ENCODE measurements around the gene SERGEF. TPM values are rescaled to one million over a fixed set of nuclear protein-coding genes. Genes with fewer than 3 reads are reported as not detected.

The SERGEF gene
- total RNA-seq, 1 donor from 2014 or later, result 24.0 TPM

DNA sequence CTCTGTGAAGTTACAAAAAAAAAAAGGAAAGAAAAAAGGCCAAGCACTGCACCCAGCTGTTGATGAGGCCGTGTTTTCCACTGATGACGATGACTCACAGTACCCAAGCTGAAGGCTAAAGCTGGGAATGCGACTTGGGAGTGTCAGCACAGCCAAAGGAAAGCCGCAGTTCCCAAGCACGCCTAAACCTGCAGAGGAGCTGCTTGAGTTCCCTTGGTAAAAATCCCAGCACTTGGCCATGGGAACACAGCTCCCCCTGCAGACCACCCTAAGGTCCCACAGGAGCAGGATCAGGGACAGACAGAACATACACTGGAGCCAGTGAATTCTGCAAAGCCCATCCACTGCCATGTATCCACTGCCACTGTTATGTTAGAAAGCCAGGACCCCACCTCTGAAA, 39.9 kb downstream of the SERGEF start:
- DNase-seq (ENCODE audit: extremely low spot score, unreplicated experiment), result no peak
- Mint-ChIP-seq H3K27ac (ENCODE audit: unreplicated experiment) (no peak overlapping the region), H3K9me3 (ENCODE audit: unreplicated experiment) (peaks cover 4% of the 10 kb centered on the region), H3K27me3 (ENCODE audit: unreplicated experiment) (no peaks in the 10 kb centered on the region), H3K36me3 (ENCODE audit: unreplicated experiment) (peaks cover 14% of the 10 kb centered on the region), H3K4me1 (ENCODE audit: unreplicated experiment) (no peaks in the 10 kb centered on the region), H3K4me3 (ENCODE audit: unreplicated experiment) (no peak overlapping the region)
- TF ChIP-seq, protein P1, sequence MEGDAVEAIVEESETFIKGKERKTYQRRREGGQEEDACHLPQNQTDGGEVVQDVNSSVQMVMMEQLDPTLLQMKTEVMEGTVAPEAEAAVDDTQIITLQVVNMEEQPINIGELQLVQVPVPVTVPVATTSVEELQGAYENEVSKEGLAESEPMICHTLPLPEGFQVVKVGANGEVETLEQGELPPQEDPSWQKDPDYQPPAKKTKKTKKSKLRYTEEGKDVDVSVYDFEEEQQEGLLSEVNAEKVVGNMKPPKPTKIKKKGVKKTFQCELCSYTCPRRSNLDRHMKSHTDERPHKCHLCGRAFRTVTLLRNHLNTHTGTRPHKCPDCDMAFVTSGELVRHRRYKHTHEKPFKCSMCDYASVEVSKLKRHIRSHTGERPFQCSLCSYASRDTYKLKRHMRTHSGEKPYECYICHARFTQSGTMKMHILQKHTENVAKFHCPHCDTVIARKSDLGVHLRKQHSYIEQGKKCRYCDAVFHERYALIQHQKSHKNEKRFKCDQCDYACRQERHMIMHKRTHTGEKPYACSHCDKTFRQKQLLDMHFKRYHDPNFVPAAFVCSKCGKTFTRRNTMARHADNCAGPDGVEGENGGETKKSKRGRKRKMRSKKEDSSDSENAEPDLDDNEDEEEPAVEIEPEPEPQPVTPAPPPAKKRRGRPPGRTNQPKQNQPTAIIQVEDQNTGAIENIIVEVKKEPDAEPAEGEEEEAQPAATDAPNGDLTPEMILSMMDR (IDR thresholded peaks at IDR 0.05), result peak; percentile 73

- Mint-ChIP-seq H3K9me3 (ENCODE audit: unreplicated experiment) (peaks cover 4% of the 10 kb centered on the region), H3K27me3 (ENCODE audit: unreplicated experiment) (no peaks in the 10 kb centered on the region), H3K36me3 (ENCODE audit: unreplicated experiment) (peaks cover 20% of the 10 kb centered on the region), H3K27ac (ENCODE audit: unreplicated experiment) (no peak overlapping the region), H3K4me1 (ENCODE audit: unreplicated experiment) (no peaks in the 10 kb centered on the region), H3K4me3 (ENCODE audit: unreplicated experiment) (no peak overlapping the region)
- TF ChIP-seq, protein P1 (IDR thresholded peaks at IDR 0.05), result no peak
- no peak for DNase-seq (ENCODE audit: extremely low spot score, unreplicated experiment)
Measured at GRCh38 chr11:17968206-17968605, 44.6 kb downstream of the SERGEF start.

DNA sequence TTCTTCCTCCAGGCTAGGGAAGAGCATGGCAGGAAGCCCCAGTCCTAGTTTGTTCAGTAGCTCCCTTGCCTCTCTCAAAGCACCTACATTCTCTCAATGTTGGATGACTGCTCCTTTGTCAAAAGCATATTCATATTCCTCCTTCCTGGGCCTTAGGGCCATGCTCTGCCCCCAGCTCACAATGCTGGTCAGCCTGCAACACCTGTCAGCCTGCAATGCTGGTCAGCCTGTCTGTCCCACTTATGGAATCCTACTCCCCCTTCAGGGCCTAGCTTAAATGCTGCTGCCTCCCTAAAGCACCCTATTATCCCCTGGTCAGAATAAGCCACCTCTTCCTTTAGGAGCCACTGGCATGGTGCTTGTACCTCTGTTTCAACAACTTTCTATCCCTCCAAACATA, 45.2 kb downstream of the SERGEF start:
- H3K4me3 Mint-ChIP-seq (ENCODE audit: unreplicated experiment), result no peak overlapping the region
- TF ChIP-seq, protein P1 (IDR thresholded peaks at IDR 0.05), result no peak
- H3K36me3 Mint-ChIP-seq (ENCODE audit: unreplicated experiment), result peaks cover 20% of the 10 kb centered on the region
- no peaks in the 10 kb centered on the region for H3K4me1 Mint-ChIP-seq (ENCODE audit: unreplicated experiment)
- no peak overlapping the region for H3K27ac Mint-ChIP-seq (ENCODE audit: unreplicated experiment)
- DNase-seq (ENCODE audit: extremely low spot score, unreplicated experiment), result no peak
- peaks cover 4% of the 10 kb centered on the region for H3K9me3 Mint-ChIP-seq (ENCODE audit: unreplicated experiment)
- no peaks in the 10 kb centered on the region for H3K27me3 Mint-ChIP-seq (ENCODE audit: unreplicated experiment)

DNA sequence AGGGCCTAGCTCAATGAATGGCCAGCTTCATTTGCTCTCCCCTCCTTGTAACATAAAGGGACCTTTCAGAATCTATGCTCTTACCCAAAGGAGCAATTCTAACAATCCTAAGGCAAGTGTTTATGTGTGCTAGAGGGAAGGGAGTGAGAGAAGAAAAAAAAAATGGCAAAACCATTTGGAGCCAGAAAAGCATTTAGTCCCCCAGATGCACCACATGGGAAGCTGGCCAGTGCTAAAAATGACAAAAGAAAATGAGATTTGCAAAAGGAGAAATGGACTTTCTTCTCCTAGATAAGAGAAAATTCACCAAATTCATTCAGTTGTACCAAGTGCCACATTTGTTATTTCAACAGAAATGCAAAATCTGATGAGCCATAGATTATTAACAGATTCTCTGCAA, 52.8 kb downstream of the SERGEF start:
- Mint-ChIP-seq H3K27ac (ENCODE audit: unreplicated experiment) (no peak overlapping the region), H3K36me3 (ENCODE audit: unreplicated experiment) (peaks cover 25% of the 10 kb centered on the region), H3K4me1 (ENCODE audit: unreplicated experiment) (no peaks in the 10 kb centered on the region)

DNA sequence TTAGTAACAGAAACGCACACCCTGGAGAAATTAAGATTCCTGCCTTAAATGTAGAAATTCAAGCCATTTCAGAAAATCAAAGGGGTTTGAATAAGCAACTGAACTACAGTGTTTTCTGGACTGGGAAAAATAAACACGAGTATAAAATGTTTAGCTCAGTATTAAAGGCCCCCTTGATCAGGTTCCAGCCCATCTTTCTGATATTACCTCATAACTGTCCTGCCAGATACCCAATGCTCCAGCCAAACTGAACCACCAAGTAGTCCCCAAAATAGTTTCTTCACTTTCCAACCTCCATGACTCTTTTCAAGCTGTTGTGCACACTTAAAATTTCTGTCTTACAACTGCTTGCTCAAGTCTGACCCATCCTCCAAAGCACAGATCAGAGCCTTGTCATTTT, 54.4 kb downstream of the SERGEF start:
- H3K4me3 Mint-ChIP-seq (ENCODE audit: unreplicated experiment), result no peak overlapping the region
- H3K27ac Mint-ChIP-seq (ENCODE audit: unreplicated experiment), result no peak overlapping the region
- no peak for DNase-seq (ENCODE audit: extremely low spot score, unreplicated experiment)
- H3K4me1 Mint-ChIP-seq (ENCODE audit: unreplicated experiment), result no peaks in the 10 kb centered on the region
- peaks cover 25% of the 10 kb centered on the region for H3K36me3 Mint-ChIP-seq (ENCODE audit: unreplicated experiment)
- TF ChIP-seq, protein P1 (IDR thresholded peaks at IDR 0.05), result no peak
- H3K9me3 Mint-ChIP-seq (ENCODE audit: unreplicated experiment), result no peaks in the 10 kb centered on the region
- no peaks in the 10 kb centered on the region for H3K27me3 Mint-ChIP-seq (ENCODE audit: unreplicated experiment)

More for the DNA sequence above, 52.8 kb downstream of the SERGEF start:
- TF ChIP-seq, protein P1 (IDR thresholded peaks at IDR 0.05), result no peak
- Mint-ChIP-seq H3K4me3 (ENCODE audit: unreplicated experiment) (no peak overlapping the region), H3K9me3 (ENCODE audit: unreplicated experiment) (no peaks in the 10 kb centered on the region), H3K27me3 (ENCODE audit: unreplicated experiment) (no peaks in the 10 kb centered on the region)
- DNase-seq (ENCODE audit: extremely low spot score, unreplicated experiment), result no peak

All from osteocyte (in vitro differentiated cells).